ENCODE results near the gene EYA4. TPM values are rescaled to one million over a fixed set of nuclear protein-coding genes. Genes with fewer than 3 reads are reported as not detected.

EYA4 gene
- polyA plus RNA-seq (ENCODE audit: insufficient read length in 4 of 4): 10 to 100 TPM; 10.1 to 18.7 (median 16.1) TPM

- peak in 2 of 4 donors; percentile 38 to 40 for DNase-seq (ENCODE audit: low read depth in 4 of 4, low spot score in 2 of 4)
Observed at GRCh38 chr6:133241086-133241900, at the start of gene EYA4. EYA4 (plus strand) TSS chr6:133241357; CDS start chr6:133274781, 33,424 bp downstream.

- DNase-seq (ENCODE audit: low read depth in 4 of 4, low spot score in 2 of 4): no peak
Observed at GRCh38 chr6:133193396-133193795, 47.8 kb upstream of the EYA4 start.

GRCh38 chr6:133198725-133199124 is 42.4 kb upstream of the EYA4 start:
- no peak for DNase-seq (ENCODE audit: low read depth in 4 of 4, low spot score in 2 of 4)

GRCh38 chr6:133201231-133201630 is 39.9 kb upstream of the EYA4 start:
- no peak for DNase-seq (ENCODE audit: low read depth in 4 of 4, low spot score in 2 of 4)

- no peak for DNase-seq (ENCODE audit: low read depth in 4 of 4, low spot score in 2 of 4)
Observed at GRCh38 chr6:133202610-133203343, 38.4 kb upstream of the EYA4 start.

- no peak for DNase-seq (ENCODE audit: low read depth in 4 of 4, low spot score in 2 of 4)
Observed at GRCh38 chr6:133203344-133203697, 37.8 kb upstream of the EYA4 start.

- no peak for DNase-seq (ENCODE audit: low read depth in 4 of 4, low spot score in 2 of 4)
Observed at GRCh38 chr6:133205304-133205703, 35.9 kb upstream of the EYA4 start.

- no peak for DNase-seq (ENCODE audit: low read depth in 4 of 4, low spot score in 2 of 4)
Observed at GRCh38 chr6:133206942-133207341, 34.2 kb upstream of the EYA4 start.

GRCh38 chr6:133207754-133208153 is 33.4 kb upstream of the EYA4 start:
- DNase-seq (ENCODE audit: low read depth in 4 of 4, low spot score in 2 of 4): no peak

GRCh38 chr6:133208183-133208755 is 32.9 kb upstream of the EYA4 start:
- no peak for DNase-seq (ENCODE audit: low read depth in 4 of 4, low spot score in 2 of 4)

- no peak for DNase-seq (ENCODE audit: low read depth in 4 of 4, low spot score in 2 of 4)
Observed at GRCh38 chr6:133214267-133214666, 26.9 kb upstream of the EYA4 start.

- no peak for DNase-seq (ENCODE audit: low read depth in 4 of 4, low spot score in 2 of 4)
Observed at GRCh38 chr6:133218852-133219251, 22.3 kb upstream of the EYA4 start.

- no peak for DNase-seq (ENCODE audit: low read depth in 4 of 4, low spot score in 2 of 4)
Observed at GRCh38 chr6:133223452-133224029, 17.6 kb upstream of the EYA4 start.

- DNase-seq (ENCODE audit: low read depth in 4 of 4, low spot score in 2 of 4): no peak
Observed at GRCh38 chr6:133225560-133225959, 15.6 kb upstream of the EYA4 start.

GRCh38 chr6:133227344-133227743 is 13.8 kb upstream of the EYA4 start:
- DNase-seq (ENCODE audit: low read depth in 4 of 4, low spot score in 2 of 4): no peak

GRCh38 chr6:133230052-133230451 is 11.1 kb upstream of the EYA4 start:
- DNase-seq (ENCODE audit: low read depth in 4 of 4, low spot score in 2 of 4): no peak

- DNase-seq (ENCODE audit: low read depth in 4 of 4, low spot score in 2 of 4): no peak
Observed at GRCh38 chr6:133235221-133235620, 5.9 kb upstream of the EYA4 start.

GRCh38 chr6:133236932-133237331 is 4.2 kb upstream of the EYA4 start:
- no peak for DNase-seq (ENCODE audit: low read depth in 4 of 4, low spot score in 2 of 4)

- DNase-seq (ENCODE audit: low read depth in 4 of 4, low spot score in 2 of 4): no peak
Observed at GRCh38 chr6:133240511-133241085, 559 bp upstream of the EYA4 start.

GRCh38 chr6:133241901-133242636 is 912 bp downstream of the EYA4 start:
- DNase-seq (ENCODE audit: low read depth in 4 of 4, low spot score in 2 of 4): peak in 1 of 4 donors; percentile 36
